ENCODE data around the gene BGN.

Gene BGN

DNA sequence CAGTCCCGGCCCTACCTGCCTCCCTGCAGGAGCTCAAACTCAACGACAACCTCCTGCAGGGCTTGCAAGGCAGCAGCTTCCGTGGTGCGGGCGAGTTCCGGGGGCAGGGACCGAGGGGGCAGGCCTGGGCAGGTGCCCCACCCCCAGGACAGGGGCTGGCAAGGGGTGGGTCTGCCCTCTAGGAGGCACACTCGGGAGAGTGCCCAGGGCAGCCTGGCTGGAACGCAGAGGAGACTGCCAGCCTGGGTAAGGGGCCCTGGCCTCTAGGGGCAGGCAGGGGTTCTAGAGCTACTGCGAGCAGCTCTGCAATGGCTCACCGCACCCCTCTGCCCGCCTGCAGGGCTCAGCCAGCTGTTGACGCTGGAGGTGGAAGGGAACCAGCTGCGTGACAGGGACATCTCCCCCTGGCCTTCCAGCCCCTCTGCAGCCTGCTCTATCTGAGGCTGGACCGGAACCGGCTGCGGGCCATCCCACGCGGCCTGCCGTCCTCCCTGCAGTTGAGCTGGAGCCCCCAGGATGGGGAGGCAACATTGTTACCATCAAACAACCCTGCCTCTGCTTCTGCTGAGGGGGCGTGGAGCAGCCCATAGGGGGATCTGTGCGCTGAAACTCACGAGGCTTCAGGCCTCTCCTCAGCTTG, 12.3 kb upstream of the BGN start:
- no peak for DNase-seq (ENCODE audit: low read depth in 2 of 2)

DNA sequence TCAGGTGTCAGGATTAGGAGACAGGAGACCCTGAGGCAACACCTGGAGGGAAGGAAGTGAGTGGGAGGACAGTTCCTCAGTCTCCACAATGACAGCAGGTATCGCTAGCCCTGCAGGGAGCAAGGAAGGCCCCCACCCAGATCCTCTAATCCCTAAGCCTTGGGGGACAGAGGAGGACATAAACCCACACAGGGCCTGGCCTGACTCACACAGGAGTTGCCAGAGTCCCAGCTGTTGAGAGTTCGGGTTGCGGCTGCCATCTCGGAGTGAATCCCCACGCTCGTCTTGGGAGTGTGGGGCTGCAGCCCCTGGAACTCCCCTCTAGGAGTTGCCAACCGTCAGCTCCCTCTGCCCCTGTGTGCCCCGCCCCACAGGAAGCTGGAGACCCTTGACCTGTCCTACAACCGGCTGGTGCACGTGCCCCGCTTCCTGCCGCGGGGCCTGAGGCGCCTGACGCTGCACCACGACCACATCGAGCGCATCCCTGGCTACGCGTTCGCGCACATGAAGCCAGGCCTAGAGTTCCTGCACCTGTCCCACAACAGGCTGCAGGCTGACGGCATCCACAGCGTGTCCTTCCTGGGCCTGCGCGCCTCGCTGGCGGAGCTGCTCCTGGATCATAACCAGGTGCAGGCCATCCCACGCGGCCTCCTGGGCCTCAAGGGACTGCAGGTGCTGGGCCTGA, 9.2 kb upstream of the BGN start:
- no peak for DNase-seq (ENCODE audit: low read depth in 2 of 2)

DNA sequence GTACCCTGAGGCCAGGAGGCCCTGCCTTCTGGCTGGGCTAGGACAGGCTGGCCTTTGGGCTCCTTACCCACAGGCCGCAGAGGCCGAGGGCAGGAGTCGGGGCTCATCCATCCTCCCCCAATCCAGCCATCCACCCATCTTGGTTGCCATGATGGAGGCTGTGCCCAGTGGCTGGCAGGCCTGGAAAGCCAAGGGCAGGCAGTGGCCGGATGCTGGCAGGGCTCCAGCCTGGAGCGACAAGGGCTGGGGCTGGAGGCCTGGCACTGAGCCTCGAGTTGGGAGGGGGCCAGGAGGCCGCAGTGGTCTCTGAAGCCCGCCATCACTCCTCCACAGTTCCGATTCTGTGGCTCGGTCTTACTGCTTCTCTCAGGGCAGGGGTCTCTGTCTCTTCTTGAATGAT, 8.6 kb upstream of the BGN start:
- no peak for DNase-seq (ENCODE audit: low read depth in 2 of 2)

DNA sequence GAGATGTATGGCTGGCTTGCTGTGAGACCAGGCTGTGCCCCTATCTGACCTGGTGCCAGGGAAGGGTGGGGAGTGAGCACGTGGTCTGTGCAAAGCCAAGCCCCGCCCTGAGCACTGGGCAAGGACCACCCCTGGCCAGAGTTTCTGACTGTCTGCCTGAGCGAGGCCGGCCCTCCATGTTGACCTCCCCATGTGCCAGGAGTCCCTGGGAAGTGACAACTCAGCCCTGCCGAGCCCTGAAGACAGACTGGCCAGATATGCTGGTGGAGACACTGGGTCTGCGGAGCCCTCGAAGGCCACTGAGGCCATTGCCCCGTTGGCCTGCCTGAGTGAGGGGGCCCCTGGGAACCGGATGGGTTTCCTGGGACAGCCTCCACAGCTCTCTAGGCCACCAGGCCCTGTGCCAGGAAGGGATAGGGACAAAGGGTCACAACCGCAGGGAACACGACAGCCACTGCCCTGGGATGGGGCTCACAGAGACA, 7.1 kb upstream of the BGN start:
- DNase-seq (ENCODE audit: low read depth in 2 of 2): no peak

DNA sequence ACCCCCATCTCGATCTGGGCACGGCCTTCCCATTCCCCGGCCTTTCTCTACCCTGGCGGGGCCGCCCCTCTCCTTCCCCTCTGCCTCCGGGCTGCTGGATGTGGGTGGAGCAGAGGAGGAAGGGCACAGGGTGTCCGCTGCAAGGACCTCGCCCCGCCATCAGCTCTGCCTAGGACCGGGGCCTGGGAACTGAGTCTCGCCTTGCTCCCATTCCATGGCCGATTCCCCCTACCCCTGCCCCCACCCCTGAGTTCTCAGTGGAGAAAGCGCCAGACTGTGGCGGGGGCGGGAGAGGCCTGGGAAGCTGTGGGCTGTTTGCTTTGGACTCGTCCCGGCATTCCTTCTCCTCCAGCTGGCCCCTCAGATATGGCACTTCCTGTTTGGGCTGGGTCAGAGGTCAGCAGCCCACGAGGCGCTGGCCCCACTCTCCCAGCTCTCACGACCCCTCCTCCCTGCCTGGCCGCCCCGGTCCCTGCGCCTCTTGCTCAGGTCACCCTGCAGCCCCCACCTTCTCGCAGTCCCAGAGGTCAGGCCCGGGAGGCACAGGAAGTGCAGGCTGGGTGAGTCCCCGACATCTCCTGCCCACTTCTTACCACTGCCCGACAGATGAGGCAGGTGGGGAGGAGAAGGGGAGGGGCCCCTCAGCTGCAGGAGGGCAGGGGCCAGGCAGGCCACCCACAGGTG, 6.4 kb upstream of the BGN start:
- no peak for DNase-seq (ENCODE audit: low read depth in 2 of 2)

DNA sequence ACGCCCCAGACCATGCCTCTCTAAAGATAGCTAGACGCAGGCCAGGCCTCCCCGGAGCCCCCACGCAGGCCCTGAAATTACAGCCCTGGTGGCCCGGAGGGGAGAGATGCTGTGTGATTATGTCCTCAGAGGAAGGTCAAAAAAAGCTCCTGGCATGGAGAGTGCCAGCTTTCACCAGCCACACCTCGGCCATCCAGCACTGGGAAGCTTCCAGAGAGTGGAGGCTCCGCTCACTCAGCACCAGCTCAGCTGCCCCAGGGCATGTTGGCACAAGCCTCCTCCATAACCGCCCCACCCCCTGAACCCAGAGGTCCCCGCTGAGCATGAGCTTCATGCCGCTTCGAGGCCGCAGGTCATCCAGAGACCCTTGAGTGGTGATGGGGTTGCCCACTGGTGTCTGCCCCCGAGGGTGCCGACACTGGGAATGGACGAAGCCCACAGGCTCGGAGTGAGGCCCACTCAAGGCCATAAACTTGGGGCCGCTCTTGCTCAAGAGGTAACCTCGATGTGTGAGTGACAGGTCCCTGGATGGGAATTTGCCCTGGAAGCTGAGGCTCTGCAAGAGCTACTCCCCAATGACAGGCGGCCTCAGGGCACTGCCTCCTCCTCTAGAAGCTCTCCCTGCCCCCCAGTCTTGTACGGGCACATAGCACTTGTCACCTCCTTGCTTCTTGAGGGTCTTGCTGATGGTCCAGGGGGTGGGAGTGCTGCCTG, 4.4 kb upstream of the BGN start:
- DNase-seq (ENCODE audit: low read depth in 2 of 2): no peak

DNA sequence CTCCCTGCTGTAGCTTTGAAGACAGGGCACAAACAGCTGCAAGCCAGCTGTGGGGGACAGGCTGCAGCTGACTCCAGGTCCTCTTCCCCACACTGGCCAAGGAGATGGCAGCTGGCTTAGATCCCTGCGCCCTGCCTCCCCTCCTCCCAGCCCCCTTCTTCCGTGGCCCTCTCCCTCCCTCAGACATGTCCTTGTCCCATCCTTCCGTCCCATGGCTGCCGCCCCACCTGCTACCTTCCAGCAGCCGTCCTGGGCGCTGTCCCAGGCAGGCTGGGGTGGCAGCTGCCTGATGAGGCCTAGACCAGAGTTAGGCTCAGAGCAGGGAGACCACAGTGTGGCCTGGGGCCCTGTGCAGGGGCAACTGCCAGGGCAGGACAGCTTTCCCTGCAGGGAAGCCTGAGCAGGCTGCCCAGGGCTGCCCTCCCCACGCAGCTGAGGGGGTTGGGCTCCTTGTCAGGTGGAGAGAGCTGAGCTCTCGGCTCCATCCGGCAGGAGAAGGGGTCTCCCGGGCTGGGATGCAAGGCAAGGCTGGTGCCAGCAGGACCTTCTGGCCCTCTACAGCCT, 3.3 kb upstream of the BGN start:
- no peak for DNase-seq (ENCODE audit: low read depth in 2 of 2)

DNA sequence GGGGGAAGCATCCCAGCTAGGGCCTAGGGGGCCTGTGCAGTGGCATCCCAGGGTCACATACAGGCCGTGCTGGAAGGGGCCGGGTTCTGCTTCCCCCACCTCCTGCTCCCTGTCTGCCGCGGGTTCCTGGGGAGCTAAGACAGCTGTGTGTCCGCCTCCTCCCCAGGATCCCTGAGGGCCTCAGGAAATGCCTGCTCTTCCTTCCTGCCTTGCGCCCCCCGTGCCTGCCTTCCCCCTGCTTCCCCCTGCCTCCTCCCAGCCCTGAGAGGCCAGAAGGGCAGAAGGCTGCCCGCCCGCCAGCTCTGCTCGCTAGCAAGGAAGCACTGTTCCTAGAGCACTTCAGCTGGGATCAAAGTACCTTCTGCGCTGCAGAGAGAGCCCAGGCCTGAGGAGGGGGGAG, 2.9 kb upstream of the BGN start:
- DNase-seq (ENCODE audit: low read depth in 2 of 2): no peak

DNA sequence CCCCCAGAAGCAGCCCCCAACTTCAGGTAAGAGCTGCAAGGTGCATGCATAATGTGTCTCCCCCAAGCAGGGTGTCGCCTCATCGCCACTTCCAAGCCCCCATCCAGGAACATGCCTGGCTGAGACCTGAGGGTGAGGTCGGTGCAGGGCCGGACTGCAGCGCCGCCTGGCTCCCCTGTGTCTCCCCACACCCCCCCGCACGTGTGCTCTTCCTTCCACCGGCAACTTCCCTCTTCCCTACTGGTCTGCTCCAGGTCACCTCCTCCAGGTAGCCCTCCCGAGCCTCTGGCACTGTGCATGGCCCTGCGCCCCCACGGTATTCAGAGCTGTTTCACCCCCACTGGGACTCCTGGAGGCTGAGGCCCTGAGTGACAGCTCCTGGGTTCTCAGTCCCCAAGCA, 2.2 kb upstream of the BGN start:
- no peak for DNase-seq (ENCODE audit: low read depth in 2 of 2)

DNA sequence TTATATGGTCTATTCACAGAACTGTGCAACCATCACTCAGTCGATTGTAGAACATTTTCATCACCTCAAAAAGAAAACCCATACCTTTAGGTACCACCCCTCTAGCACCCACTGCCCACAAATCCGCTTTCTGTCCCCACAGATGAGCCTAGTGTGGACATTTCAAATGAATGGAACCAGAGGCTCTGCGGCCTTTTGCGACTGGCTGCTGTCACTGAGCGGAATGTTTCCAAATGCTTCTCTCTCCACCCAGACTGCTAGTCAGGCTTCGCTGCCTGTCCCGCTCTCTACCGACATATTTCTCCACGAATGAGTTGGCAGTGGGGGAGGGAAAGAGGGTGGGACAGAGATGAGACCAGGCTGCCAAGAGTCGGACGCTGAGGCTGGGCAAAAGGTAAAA, 1.7 kb upstream of the BGN start:
- DNase-seq (ENCODE audit: low read depth in 2 of 2): no peak

DNA sequence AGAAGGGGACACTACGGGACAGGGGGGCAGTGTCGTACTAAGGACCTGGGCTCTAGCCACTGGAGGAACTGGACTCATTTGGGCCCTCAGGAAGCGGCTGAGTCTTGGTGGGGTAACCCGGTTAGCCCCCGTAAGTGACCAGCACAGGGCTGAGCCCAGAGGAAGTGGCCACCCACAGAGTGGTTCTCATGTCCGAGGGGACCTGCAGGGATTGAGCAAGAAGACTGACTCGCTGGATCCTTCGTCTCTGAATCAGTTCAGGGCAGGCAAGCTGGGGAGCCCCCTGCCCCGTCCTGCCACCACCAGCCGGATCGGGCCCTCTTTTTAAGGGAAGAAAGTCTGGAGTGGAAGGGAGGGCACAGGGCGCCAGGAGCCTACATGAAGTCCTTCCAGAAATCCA, 719 bp upstream of the BGN start:
- no peak for DNase-seq (ENCODE audit: low read depth in 2 of 2)

DNA sequence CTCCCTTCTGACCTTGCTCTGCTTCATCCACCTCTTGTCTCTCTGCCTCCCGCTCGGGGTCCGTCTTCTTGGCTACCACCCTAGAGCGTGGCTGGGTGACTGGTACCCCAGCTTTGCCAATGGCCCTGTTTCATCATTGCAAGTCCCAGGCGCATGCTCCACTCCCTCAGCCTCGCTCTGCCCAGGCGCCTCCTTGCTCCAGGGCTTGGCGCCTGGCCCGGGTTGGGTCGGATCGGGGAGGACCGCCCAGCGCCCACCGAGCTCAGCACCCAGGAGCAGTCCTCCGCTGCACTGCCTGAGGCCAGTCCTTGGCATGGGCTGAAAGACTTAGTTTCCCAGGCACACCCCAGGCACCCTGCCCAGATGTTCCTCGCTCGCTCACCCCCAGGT, 577 bp downstream of the BGN start:
- no peak for DNase-seq (ENCODE audit: low read depth in 2 of 2)

DNA sequence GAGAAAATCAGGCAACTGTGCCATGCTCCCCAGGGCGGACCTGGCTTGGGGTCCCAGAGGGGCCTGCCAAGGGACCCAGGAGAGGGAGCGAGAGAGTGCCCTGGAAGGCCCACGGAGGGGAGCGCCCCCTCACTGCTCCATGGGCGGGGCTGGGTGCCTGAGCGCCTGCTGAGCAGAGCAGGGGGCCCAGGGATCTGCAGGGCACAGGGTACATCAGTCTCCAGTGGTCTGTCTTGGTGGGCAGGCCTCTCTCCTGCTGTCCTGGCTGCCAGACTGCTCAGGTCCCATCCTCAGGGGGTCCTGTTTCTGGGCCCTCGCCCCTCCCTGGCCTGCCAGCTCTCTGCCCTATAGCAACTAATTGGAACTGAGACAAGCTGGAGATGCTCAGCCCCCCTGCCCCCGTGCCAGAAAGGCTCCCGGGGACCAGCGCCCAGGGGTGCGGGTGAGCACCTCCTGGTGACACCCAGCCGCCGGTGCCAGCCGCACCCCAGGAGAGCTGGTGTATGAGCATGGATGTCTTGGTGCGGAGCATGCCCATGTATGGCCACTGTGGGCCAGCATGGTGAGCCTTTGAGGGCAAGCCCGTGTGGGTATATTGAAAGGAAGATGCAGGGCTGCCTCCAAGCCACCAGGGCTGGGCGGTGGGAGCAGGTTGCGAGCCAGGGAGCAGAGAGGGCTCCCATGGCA, 1.3 kb downstream of the BGN start:
- DNase-seq (ENCODE audit: low read depth in 2 of 2): no peak

DNA sequence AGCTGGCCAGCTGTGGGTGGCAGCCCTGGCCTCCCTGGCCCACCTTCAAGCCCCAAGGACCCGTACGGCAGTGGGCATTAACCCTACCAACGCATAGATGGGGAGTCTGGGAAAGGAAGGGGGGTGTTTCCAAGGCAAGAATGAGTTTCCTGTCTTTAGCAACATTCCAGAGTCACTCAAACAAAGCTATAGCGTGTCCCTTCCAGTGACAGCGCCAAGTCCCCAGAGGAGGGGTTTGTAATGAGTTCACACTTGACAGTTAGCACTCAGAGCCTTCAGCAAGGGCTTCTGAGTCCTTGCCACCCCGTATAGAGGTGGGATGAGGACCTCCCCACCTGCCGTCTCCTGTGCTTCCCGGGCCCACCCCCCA, 1.8 kb downstream of the BGN start:
- DNase-seq (ENCODE audit: low read depth in 2 of 2): no peak

DNA sequence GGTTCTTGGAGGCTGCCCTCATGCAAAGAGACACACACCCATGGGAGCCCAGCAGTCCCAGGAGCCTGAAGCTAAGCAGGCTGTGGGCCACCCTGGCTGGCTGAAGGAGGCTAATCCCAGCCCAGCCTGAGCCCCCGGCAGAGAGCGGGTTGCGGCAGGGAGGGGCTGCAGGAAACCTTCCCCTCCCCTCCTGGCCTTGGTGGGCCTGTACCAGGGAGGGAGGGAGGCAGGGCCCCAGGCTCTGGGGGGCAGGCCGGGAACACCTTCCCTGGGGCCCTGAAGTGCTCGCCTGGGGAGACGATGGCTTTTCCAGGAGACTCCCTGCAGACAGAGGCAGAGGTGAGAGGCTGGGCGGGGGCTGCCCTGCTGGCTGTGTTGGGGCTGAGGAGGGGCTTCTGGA, 3.7 kb downstream of the BGN start:
- DNase-seq (ENCODE audit: low read depth in 2 of 2): no peak

DNA sequence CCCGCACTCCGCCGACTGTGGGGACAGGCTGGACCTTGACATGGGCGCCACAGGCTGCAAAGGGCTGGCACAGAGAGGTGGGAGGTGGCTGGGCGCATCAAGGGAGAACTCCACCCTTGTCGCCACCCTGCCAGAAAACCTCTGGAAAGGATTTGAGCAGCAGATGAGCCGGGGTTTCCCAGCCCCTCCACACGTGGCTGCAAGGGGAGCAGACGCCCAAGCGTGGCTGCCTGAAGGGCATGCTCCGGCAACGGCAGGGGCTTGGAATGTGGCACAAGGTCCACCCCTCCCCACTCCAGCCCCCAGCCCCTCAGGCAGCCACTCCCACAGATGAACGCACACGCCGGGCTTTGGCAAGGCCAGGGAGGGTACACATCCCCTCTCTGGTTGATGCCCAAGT, 4.6 kb downstream of the BGN start:
- no peak for DNase-seq (ENCODE audit: low read depth in 2 of 2)

DNA sequence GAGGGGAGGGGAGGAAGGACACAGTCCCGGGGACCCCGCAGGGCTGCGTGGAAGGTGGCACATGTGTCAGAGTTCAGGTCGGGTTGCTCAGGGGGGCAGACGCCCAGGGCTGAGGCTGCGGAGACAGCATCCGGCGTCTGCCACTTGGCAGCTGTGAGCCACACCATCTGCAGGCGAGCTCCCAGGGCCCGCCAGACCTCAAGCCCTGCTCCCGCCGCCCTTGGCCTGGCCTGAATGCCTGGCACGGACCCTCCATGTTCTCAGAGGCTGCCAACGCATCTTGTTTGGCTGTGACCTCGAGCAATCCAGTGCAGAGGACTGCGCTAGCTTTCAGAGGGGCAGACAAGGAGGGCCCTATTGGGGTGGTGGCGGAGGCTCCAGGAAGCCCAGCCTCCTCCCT, 5.1 kb downstream of the BGN start:
- no peak for DNase-seq (ENCODE audit: low read depth in 2 of 2)

DNA sequence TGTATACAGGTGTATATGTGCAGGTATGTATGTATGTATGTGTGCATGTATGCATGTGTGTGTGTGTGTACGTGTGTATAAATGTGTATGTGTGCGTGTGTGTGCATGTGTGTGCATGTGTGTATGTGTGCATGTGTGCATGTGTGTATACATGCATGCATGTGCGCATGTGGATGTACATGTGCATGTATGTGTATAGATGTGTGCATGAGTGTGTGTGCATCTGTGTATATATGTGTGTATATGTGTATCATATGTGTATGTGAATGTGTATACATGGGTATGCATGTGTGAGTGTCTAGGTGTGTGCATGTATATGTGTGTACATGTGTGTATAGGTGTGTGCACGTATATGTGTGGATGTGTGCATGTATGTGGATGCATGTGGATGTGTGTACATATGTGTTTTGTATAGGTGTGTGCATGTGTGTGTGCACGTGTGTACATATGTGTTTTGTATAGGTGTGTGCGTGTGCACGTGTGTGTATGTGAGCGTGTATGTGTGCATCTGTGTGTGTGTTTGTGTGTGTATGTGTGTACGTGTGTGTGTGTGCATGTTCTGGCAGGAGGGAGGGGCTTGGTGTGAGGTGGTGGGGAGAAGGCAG, 6.0 kb downstream of the BGN start:
- no peak for DNase-seq (ENCODE audit: low read depth in 2 of 2)

DNA sequence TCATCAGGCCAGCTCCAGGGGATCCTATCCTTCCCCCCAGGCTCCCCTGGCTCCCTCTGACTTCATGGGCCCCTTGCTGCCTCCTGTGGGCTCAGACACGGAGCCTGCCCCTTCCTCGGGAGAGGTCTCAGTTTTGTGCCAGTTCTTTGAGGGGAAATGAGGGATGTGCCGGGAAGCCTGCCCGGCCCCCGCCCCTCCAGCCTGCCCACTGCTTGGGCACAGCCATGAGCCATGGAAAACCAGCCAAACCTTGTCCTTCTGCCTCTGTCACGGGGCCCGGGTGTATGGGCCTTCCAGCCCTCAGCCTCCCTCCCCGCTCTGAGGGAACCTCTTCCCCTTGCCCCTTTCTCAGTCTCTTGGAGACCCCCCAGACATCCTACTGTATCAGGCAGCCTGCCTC, 6.8 kb downstream of the BGN start:
- DNase-seq (ENCODE audit: low read depth in 2 of 2): no peak

DNA sequence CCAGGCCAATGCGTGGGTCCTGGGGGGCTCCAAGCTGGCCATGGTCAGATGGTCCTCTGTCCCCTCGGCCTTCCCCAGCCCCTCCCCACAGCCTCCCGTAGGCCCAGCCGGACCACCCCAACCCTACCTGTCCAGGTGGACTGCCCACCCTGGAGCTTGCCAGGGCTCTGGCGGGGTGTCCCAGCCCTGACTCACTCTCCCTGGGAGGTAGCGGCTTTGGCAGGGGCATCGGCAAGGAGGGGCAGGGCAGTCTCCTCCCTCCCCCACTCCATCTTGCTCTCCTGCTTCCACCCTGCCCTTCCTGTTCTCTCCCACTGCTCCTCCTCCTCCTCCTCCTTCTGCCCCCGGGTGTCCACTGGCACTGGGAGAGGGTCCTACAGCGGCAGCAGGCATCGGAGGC, 7.4 kb downstream of the BGN start:
- no peak for DNase-seq (ENCODE audit: low read depth in 2 of 2)

DNA sequence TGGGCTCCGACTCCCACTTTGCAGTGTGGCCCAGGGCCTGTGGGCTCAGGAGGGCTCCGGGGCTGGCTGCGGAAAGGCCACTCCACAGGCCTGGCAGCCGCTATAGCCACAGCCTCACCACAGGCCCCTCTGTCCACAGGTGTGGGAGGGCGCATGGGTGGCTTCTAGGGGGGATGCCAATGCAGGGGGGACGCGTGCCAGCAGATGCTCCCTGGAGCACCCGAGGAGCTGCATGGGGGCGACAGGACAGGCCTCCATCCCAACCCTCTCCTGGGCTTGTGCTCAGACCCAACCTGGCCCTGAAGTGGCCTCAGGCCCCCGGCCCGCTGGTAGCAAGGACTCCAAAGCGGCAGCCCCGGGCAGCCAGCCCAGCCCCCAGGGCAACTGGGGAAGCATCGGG, 8.0 kb downstream of the BGN start:
- DNase-seq (ENCODE audit: low read depth in 2 of 2): no peak

Data from stimulated activated CD8-positive, alpha-beta memory T cell treated with anti-CD3 and anti-CD28 coated beads, Interleukin-7, amount 100 ng/mL, for 1 hour (primary cell).